Activated CD4-positive, alpha-beta T cell treated with anti-CD3 and anti-CD28 coated beads, Interleukin-2, amount 50 U/mL, for 48 hours (primary cell): ENCODE results near the gene MUC2.

Experiments used
- DNase-seq, 2 experiments: peaks; one replicate each; pipeline ENCODE4 v3.0.0-alpha.2; 2020

Gene MUC2

DNA sequence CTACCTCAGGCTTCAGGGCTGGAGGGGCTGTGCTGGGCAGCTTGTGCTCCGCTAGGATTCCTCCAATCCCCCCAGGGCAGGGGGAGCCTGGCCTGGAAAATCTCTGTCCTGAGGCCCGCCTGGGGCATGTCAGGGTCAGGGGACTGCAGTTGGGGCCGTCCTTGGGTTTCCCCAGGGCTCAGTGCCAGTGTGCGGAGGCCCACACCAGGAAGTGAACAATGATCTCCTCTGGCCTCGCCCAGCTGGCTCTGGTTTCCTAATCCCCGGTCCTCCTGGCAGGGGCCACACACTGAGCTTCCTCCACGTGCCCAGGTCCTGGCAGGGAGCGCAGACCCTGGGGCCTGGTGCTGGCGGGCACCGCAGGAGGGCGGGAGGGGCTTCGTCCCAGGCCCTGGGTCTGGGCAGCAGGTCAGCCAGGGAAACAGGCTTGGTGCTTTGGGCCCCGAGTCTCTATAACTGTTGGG is 1.4 kb upstream of the MUC2 start:
- no peak for DNase-seq

GRCh38 chr11:1073851-1074243 is 827 bp upstream of the MUC2 start:
- no peak for DNase-seq

DNA sequence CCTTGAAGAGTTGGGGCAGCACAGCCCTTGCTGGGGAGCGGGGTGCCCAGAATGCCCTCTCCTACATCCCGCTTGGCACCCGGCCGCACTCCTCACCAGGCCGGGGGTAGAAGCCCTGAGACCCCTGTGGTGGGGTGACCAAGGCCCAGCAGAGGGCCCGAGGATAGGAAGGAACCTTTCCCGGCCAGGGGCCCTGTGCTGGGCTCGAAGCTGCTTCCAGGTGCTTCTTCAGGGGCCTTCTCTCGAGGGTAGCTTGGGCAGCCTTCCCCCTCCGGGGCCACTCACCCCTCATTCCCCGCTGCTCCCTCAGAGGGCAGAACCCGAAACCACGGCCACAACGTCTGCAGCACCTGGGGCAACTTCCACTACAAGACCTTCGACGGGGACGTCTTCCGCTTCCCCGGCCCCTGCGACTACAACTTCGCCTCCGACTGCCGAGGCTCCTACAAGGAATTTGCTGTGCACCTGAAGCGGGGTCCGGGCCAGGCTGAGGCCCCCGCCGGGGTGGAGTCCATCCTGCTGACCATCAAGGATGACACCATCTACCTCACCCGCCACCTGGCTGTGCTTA is 752 bp downstream of the MUC2 start:
- DNase-seq, result no peak

- no peak for DNase-seq
These were observed 1.5 kb downstream of the MUC2 start for GRCh38 chr11:1076061-1076665.

DNA sequence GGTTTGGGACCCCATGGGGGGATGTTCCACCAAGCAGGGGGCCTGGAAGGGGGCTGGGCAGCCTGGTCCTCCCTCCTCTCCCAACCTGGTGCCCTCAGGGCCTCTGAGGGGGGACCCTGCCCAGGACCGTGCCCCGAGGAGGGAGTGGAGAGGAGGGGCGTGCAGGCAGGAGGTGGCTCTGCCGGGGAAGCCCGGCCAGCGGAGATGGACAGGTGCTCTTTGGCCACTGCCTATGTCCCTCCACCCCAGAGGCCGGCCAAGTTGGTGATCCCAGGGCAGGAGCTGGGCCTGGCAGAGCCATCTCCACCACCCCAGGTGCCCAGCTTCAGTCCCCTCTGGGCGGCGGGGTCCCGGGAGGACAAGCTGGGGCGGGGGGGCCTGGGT is 2.4 kb downstream of the MUC2 start:
- no peak for DNase-seq

DNA sequence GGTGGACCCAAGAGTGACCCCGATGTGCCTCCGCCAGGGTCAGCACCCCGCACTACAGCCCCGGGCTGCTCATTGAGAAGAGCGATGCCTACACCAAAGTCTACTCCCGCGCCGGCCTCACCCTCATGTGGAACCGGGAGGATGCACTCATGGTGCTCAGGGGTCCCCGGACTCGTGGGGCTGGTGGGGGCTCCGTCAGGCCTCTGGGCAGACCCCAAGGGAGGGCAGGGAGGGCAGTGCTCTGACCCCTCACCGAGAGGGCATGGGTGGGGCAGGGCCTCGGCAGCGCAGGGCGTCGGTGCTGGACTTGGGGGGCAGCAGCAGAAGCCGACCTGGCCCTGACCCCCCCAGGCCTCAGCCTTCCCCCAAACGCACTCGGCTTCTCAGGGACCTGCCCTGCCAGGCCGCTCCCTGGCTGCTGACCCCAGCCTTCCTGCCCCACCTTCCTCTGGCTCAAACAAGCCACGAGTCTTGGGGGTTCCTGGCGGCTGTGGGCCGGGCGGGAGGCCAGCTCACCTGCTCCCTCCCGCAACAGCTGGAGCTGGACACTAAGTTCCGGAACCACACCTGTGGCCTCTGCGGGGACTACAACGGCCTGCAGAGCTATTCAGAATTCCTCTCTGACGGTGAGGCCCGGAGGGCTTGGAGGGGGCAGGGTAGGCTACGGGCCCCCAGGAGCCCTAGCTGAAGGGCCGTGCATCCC is 2.9 kb downstream of the MUC2 start:
- DNase-seq, result no peak

GRCh38 chr11:1078191-1078601 is 3.5 kb downstream of the MUC2 start:
- DNase-seq, result no peak

DNA sequence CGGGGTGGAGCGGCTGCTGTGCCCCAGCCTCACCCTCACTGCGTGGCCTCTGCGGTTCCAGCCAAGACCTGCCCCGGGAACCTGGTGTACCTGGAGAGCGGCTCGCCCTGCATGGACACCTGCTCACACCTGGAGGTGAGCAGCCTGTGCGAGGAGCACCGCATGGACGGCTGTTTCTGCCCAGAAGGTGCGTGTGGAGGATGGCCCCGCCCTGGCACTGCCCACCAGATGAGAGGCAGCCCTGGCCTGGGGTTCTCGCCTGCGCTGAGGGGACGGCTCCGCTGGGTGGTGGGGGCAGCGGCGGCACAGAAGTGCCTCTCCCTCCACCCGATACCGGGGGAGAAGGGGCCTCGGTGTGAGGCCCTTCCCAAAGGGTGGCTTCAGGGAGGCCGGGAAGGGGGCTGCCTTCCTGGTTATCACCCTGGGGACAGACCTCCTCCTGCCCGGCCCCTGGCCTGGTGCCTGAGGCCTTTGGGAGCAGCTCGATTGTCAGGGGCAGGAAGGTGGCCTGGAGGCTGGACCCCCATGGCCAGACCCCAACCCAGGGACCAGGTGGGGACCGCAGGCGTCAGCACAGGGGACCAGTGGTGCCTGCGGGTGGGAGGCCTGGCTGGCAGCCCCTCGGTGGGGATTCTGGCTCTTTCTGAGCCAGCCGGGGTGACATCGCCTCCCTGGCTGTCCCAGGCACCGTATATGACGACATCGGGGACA is 7.1 kb downstream of the MUC2 start:
- no peak for DNase-seq

DNA sequence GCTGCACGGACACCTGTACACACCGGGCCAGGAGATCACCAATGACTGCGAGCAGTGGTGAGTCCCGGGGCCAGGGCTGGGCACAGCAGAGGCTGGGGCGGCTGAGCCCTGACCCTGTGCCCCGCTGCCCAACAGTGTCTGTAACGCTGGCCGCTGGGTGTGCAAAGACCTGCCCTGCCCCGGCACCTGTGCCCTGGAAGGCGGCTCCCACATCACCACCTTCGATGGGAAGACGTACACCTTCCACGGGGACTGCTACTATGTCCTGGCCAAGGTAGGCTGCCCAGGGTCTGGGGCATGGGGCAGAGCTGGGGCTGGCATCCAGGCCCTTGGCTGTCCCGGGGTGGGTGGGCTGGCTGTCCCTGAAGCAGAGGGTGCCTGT is 7.7 kb downstream of the MUC2 start:
- no peak for DNase-seq

DNA sequence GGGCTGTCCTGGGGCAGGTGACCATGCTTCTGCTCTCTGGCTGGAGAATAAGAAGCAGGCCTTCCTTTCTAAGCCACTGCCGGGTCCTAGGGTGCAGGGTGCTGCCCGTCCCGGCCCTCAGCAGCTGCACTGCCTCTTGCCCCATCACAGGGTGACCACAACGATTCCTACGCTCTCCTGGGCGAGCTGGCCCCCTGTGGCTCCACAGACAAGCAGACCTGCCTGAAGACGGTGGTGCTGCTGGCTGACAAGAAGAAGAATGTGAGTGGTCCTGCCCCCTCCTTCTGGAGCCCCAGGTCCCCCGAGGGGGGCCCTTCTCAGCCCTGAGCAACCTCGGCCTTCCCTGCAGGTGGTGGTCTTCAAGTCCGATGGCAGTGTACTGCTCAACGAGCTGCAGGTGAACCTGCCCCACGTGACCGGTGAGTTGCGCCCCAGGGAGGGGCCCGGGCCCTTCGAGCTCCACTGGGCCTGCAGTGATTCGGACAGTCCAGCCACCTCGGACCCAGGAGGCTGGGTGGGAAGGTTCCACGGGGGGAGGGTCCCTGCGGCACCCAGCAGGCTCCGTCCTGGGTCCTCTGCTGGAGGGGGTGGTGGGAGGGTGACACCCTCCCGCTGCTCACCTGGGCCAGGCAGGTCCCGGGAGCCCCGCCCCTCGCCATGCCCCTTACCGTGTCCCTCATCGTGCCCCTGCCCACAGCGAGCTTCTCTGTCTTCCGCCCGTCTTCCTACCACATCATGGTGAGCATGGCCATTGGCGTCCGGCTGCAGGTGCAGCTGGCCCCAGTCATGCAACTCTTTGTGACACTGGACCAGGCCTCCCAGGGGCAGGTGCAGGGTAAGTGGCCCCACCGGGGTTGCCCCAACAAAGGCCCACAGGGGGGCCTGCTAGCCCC is 8.3 kb downstream of the MUC2 start:
- no peak for DNase-seq

GRCh38 chr11:1083621-1084551 is 9.2 kb downstream of the MUC2 start:
- DNase-seq, result no peak

DNA sequence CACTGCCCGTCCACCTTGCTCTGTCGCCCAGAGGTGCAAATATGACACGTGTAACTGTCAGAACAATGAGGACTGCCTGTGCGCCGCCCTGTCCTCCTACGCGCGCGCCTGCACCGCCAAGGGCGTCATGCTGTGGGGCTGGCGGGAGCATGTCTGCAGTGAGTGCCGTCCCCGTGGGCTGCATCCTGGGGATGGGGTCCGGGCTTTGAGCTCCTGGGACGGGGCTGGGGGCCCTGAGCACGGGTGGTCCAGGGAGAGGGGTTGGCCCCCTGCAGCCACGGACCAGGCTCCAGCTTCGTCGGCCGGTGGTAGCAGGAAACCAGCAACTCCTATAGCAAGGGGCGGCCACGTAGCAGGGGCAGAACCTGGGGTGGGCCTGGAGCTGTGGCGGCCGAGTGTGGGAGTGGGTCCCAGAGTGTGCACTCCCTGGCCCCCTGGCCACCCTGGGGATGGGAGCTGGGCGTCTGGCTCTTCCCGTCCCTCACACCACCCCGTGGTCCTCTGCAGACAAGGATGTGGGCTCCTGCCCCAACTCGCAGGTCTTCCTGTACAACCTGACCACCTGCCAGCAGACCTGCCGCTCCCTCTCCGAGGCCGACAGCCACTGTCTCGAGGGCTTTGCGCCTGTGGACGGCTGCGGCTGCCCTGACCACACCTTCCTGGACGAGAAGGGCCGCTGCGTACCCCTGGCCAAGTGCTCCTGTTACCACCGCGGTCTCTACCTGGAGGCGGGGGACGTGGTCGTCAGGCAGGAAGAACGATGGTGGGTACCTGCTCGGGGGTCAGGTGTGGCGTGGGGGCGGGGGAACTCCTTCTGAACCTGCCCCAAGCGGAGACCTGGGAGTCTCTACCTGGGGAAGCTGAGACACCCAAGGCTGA is 10.1 kb downstream of the MUC2 start:
- no peak for DNase-seq

- DNase-seq, result no peak
These were observed 10.9 kb downstream of the MUC2 start for GRCh38 chr11:1085440-1086170.

GRCh38 chr11:1086171-1087102 is 11.8 kb downstream of the MUC2 start:
- no peak for DNase-seq

DNA sequence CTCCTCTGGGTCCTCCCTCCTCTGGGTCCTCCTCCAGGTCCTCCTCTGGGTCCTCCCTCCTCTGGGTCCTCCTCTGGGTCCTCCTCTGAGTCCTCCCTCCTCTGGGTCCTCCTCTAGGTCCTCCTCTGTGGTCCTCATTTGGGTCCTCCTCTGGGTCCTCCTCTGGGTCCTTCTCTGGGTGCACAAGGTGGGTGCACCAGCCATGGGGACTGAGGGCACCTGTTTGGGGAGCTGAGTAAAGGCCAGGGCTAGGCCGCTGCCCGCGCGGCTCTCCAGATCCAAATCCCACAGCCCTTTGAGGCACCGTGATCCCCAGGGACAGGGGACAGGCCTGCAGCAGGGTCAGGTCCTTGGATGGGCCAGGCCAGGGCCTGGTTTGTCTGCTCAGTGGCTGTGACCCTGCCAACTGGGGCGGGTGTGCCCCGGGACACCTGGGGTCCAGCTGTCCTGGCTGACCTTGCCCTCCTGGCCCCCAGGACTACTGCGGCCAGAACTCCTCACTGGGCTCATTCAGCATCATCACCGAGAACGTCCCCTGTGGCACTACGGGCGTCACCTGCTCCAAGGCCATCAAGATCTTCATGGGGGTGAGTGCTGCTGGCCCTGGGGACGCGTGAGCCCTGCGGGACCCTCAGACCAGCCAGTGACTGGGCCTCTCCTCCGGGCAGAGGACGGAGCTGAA is 12.7 kb downstream of the MUC2 start:
- DNase-seq, result no peak

GRCh38 chr11:1087961-1088926 is 13.6 kb downstream of the MUC2 start:
- no peak for DNase-seq
